Aorta (tissue), 5 donors: ENCODE measurements around the gene WDR45B. TPM values are rescaled to one million over a fixed set of nuclear protein-coding genes. Genes with fewer than 3 reads are reported as not detected.

Source experiments
- ATAC-seq: fragments of 200-7000 bp; cut with Tn5 transposase; one replicate; pipeline ENCODE4 v1.9.1; 2022; ENCODE audit warnings: moderate library complexity; ENCODE audit not compliant: low FRiP score
- DNase-seq, 2 donors: peaks; one replicate each; pipeline ENCODE4 v3.0.0-alpha.2; 2020
- H3K27ac ChIP-seq, 2 donors: one replicate each; pipeline ENCODE4 v1.5.1; 2013; ENCODE audit warnings: low read length in 2 of 2, mild to moderate bottlenecking in 2 of 2, moderate library complexity in 2 of 2, control low read depth in 1 of 2, inconsistent platforms in 1 of 2, low read depth in 1 of 2
- H3K27me3 ChIP-seq, 2 donors: one replicate each; pipeline ENCODE4 v1.6.1; 2013; ENCODE audit warnings: control low read depth in 1 of 2, low read length in 1 of 2, mild to moderate bottlenecking in 1 of 2, moderate library complexity in 1 of 2; ENCODE audit not compliant: insufficient read depth in 2 of 2, control insufficient read depth in 1 of 2
- H3K36me3 ChIP-seq, 2 donors: one replicate each; pipeline ENCODE4 v1.6.1; 2013; ENCODE audit warnings: control low read depth in 1 of 2, low read length in 1 of 2, mild to moderate bottlenecking in 1 of 2; ENCODE audit not compliant: insufficient read depth in 2 of 2, control insufficient read depth in 1 of 2
- H3K4me1 ChIP-seq, 2 donors: one replicate each; pipeline ENCODE4 v1.6.1; 2013; ENCODE audit warnings: low read length in 2 of 2, control low read depth in 1 of 2, mild to moderate bottlenecking in 1 of 2, moderate library complexity in 1 of 2; ENCODE audit not compliant: insufficient read depth in 2 of 2, control insufficient read depth in 1 of 2
- H3K4me3 ChIP-seq, 2 donors: one replicate each; pipeline ENCODE4 v1.5.1; 2013; ENCODE audit warnings: low read length in 2 of 2, control low read depth in 1 of 2, mild to moderate bottlenecking in 1 of 2
- H3K9me3 ChIP-seq: one replicate; pipeline ENCODE4 v1.6.1; 2013; ENCODE audit warnings: mild to moderate bottlenecking, low read length; ENCODE audit not compliant: control insufficient read depth
- WGBS, 2 donors: extraction: QIAGEN DNeasy Blood & Tissue Kit; methylation state at CpG; one replicate each; pipeline ENCODE4 v1.1.7; 2013; 5-methylcytosine and 5-hydroxymethylcytosine counted together
- intact Hi-C, 2 donors: fragments of 100-400 bp; cut with DNase I; formaldehyde crosslinking; loops; one replicate each; pipeline versions ENCODE4 v1.14.2 to v1.15.0; 2022
- polyA plus RNA-seq, 2 donors: library from polyadenylated mRNA; stranded (reverse); fragments of 200-250 nt; gene quantifications; one replicate each; pipeline ENCODE4 v1.2.3, GENCODE V29; 2013
- total RNA-seq, 2 donors: library from RNA; stranded (reverse); fragmentation: NEBNext Ultra II Directional; extraction: Animal tissue kit (Norgen Biotek cat#: 25700); gene quantifications; one replicate each; pipeline ENCODE4 v1.2.1, GENCODE V29; 2021
- donor health status: healthy with polysubstance abuse.
- donor health status: Bipolar disorder and iron deficiency.
- donor health status: DM: no; HTN: no; CAD: no.
- donor health status: DM: no; HTN: no; CAD: no.
- donor health status: DM: yes; HTN: yes; CAD: no.

The WDR45B gene
- total and polyA plus RNA-seq, 4 donors: 34.7 to 75.4 (median 57.4) TPM

DNA sequence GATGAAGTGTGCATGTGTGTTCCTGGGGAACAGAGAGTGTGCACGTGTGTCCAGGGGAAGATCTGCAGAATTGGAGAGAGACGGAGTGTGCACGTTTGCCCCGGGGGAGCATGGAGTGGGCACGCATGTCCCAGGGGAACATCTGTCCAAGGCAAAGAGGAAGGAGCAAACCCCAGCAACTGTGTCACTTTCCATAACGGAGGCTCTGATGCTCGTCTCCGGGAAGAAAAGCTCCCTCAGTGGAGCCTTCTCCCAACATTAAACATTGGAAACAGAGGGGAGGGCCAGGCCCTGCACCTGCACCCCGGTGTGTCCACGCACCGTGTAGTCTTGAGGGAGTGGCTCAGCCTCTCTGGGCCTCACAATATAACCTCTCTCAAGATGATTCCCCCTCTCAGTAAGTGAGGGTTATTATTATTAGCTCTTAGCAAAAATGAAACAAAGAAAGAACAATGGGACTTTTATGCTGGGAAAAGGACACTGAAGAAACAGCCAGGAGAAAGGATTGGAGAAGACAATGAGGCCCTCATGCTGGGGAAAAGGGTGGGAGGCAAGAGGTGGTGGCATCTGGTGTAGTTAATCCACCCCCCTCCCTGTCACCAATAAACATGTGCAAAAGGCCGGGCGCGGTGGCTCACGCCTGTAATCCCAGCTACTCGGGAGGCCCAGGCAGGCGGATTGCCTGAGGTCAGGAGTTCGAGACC is 42.7 kb upstream of the WDR45B start:
- 76 to 79% methylated on average over 18 of the region's 18 CpGs for WGBS, 2 donors
- intact Hi-C loops: no loop called here
- H3K27ac ChIP-seq: no peak overlapping the region
- H3K4me3 ChIP-seq: no peak overlapping the region
- H3K27me3 ChIP-seq: no peaks in the 10 kb centered on the region
- no peaks in the 10 kb centered on the region for H3K4me1 ChIP-seq
- no peaks in the 10 kb centered on the region for H3K36me3 ChIP-seq
- ATAC-seq: no peak
- DNase-seq: peak in 1 of 2 donors; percentile 38
- H3K9me3 ChIP-seq: no peaks in the 10 kb centered on the region

DNA sequence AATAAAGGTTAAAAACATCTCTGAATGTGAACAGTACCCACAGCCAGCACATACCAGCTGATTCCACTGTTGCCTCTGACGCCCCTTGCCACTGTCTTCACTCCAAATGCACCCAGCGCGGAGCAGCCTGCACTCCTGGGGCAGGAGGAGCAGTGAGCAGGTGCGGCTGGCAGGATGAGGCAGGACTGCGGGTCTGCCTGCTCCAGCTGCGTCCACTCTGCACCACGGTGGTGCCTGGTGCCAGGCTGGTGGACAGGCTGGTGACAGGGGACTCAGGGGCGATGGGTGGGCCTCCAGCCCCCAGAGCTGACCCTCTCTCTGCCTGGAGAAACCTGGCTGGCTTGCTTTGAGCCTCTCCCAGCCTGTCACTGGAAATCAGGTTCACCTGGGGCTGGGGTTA is 40.8 kb upstream of the WDR45B start:
- Histone ChIP-seq H3K27ac (no peak overlapping the region), H3K9me3 (no peaks in the 10 kb centered on the region), H3K36me3 (no peaks in the 10 kb centered on the region), H3K4me3 (no peak overlapping the region), H3K4me1 (no peaks in the 10 kb centered on the region), H3K27me3 (no peaks in the 10 kb centered on the region)
- ATAC-seq: no peak
- peak in 1 of 2 donors; percentile 16 for DNase-seq
- 86 to 87% methylated on average over 8 of the region's 8 CpGs for WGBS, 2 donors
- intact Hi-C loops: no loop called here

DNA sequence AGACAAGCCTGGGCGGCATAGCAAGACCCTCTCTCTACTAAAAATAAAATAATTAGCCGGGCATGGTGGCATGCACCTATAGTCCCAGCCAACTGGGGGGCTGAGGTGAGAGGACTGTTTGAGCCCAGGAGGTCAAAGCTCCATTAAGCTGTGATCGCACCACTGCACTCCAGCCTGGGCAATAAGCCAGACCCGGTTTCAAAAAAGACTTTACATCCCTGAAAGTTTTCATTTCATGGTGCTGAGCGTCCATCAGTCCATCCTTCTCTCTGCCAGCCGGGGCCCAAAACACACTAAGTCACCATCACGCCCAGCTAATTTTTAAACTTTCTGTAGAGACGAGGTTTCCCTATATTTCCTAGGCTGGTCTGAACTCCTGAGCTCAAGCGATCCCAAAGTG is 39.6 kb upstream of the WDR45B start:
- no peak for ATAC-seq
- intact Hi-C loops: no loop called here
- Histone ChIP-seq H3K36me3 (no peaks in the 10 kb centered on the region), H3K27me3 (no peaks in the 10 kb centered on the region), H3K9me3 (no peaks in the 10 kb centered on the region), H3K4me1 (no peaks in the 10 kb centered on the region), H3K27ac (no peak overlapping the region), H3K4me3 (no peak overlapping the region)
- DNase-seq: no peak
- 90 to 95% methylated on average over 9 of the region's 9 CpGs for WGBS, 2 donors

DNA sequence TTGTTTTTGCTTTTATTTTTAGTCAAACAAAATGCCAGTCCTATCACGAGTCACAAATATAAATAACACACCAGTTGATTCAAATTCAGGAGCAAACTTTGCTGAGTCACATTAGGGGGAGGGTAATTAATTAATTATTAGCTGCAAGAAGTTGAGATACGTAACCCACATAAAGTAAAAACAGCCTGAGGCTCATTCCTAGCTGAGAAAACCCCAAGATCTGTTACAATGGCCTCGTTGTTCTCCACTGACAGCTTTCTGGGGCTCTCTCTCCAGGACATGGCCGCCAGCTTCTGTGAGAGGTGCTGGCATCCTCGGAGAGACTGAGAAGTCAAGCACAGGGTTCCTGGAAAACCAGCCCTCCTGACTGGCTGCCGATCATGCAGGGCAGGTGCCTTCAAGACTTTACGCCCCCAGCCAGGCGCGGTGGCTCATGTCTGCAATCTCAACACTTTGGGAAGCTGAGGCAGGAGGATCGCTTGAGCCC is 39.2 kb upstream of the WDR45B start:
- Histone ChIP-seq H3K27ac (no peak overlapping the region), H3K4me1 (no peaks in the 10 kb centered on the region), H3K36me3 (no peaks in the 10 kb centered on the region), H3K9me3 (no peaks in the 10 kb centered on the region), H3K4me3 (no peak overlapping the region), H3K27me3 (no peaks in the 10 kb centered on the region)
- WGBS, 2 donors: 83 to 85% methylated on average over 10 of the region's 10 CpGs
- peak in 1 of 2 donors; percentile 12 for DNase-seq
- ATAC-seq: no peak
- intact Hi-C loops: no loop called here

DNA sequence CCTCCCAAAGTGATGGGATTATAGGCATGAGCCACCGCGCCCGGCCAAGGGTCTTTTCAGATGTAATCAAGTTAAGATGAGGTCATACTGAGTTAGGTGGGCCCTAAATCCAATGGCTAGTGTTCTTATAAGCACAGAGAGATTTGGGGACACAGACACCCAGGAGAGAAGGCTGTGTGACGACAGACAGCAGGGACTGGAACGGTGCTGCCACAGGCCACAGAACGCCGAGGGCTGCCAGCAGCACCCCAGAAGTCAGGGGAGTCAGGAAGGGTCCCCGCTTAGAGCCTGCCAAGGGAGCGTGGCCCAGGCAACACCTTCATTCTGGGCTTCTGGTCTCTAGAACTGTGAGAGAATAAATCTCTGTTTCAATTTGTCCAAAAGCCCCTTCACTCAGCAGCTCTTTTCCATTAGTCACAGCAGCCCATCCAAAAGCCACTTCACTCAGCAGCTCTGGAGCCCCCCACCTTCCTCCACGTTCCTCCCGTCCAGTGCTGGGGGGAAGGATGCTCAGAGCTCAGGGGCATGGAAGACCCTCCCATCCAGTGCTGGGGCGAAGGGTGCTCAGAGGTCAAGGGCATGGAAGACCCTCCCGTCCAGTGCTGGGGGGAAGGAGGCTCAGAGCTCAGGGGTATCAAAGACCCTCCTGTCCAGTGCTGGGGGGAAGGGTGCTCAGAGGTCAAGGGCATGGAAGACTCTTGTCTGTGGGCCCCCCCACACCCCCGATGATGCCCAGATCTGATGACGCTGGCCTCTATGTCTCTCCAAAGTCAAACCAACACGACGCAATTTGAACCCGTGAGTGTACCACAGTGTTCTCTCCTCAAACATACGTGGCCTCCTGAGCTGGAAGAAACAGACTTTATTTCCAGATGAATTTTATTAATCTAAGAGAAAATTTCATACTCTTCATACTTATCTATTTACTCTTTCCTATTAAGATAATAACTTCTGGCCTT is 38.4 kb upstream of the WDR45B start:
- Histone ChIP-seq H3K36me3 (no peaks in the 10 kb centered on the region), H3K9me3 (no peaks in the 10 kb centered on the region), H3K4me1 (no peaks in the 10 kb centered on the region), H3K27ac (no peak overlapping the region), H3K27me3 (no peaks in the 10 kb centered on the region), H3K4me3 (no peak overlapping the region)
- DNase-seq (peak in 1 of 2 donors; percentile 26), ATAC-seq (no peak)
- intact Hi-C loops: no loop called here
- 91 to 94% methylated on average over 19 of the region's 19 CpGs for WGBS, 2 donors

DNA sequence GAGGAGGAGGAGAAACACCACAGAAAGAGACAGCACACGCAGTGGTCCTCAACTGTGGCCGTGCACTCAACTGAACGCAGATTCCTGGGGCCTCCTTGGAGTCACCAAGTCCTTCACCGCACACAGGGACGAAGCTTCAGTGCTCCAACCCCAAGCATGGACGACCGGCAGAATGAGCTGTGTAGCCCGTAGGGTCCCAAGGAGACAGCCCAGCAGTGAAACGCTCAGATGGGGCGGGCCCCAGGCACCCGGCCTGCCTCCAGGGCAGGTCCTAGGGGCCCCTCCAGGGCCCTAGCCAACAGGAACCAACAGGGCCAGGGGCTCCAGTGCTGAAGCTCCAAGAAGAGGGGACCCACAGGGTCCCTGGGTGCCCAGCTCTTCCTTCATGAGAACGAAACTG is 37.0 kb upstream of the WDR45B start:
- Histone ChIP-seq H3K27ac (no peak overlapping the region), H3K4me3 (no peak overlapping the region), H3K36me3 (no peaks in the 10 kb centered on the region), H3K9me3 (peaks cover 2% of the 10 kb centered on the region), H3K27me3 (no peaks in the 10 kb centered on the region), H3K4me1 (no peaks in the 10 kb centered on the region)
- ATAC-seq (no peak), DNase-seq (peak in 1 of 2 donors; percentile 36)
- intact Hi-C loops: no loop called here
- WGBS, 2 donors: 95 to 96% methylated on average over 12 of the region's 12 CpGs

DNA sequence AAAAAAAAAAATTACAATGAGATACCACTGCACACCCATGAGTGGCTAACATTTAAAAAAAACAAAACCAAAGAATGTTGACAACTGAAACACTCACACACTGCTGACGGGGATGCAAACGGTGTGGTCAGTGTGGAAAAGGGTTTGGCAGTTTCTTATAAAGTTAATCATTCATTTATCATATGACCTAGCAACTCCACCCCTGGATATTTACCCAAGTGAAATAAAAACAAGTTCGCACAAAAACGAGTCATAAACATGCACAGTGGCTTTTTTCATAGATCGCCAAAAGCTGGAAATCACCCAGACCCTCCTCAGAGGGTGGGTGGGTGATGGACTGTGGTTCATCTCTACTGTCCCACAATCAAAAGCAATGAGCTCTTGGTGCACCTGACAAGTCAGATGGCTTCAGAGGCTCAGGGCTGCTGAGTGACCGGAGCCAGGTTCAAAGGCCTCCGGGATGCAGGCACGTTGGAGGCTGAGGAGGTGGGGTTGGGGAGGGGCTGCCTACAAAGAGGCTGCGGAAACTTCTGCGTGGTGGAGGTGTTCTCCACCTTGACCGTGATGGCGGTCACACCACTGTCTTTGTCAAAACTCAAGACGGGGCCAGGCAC is 36.1 kb upstream of the WDR45B start:
- intact Hi-C loops: no loop called here
- Histone ChIP-seq H3K4me1 (no peaks in the 10 kb centered on the region), H3K27me3 (no peaks in the 10 kb centered on the region), H3K9me3 (peaks cover 2% of the 10 kb centered on the region), H3K27ac (no peak overlapping the region), H3K4me3 (no peak overlapping the region), H3K36me3 (no peaks in the 10 kb centered on the region)
- no peak for ATAC-seq
- 81 to 84% methylated on average over 13 of the region's 13 CpGs for WGBS, 2 donors
- peak in 1 of 2 donors; percentile 37 for DNase-seq

DNA sequence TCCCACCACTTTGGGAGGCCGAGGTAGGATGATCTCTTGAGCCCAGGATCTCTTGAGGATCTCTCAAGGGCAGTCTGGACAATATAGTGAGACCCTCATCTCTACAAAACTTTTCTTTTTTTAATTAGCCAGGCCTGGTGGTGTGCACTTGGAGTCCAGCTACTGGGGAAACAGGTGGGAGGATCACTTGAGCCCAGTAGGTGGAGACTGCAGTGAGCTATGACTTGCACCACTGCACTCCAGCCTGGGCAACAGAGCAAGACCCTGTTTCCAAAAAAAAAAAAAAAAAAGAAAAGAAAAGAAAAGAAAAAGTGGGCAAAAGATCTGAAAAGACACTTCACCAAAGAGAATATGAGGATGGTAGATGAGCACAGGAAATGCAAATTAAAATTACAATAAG is 35.3 kb upstream of the WDR45B start:
- no peaks in the 10 kb centered on the region for H3K36me3 ChIP-seq
- H3K4me3 ChIP-seq: no peak overlapping the region
- no peak for ATAC-seq
- no peak overlapping the region for H3K27ac ChIP-seq
- 93 to 94% methylated on average over 1 of the region's 1 CpG for WGBS, 2 donors
- no peaks in the 10 kb centered on the region for H3K4me1 ChIP-seq
- intact Hi-C loops: no loop called here
- peaks cover 2% of the 10 kb centered on the region for H3K9me3 ChIP-seq
- DNase-seq: no peak
- H3K27me3 ChIP-seq: no peaks in the 10 kb centered on the region
